ENCODE results near the gene EPHB2.

- TF ChIP-seq RAD21 (conservative IDR thresholded peaks at IDR 0.05), result no peak
- TF ChIP-seq MXI1 (conservative IDR thresholded peaks at IDR 0.05; ENCODE audit: poor library complexity, severe bottlenecking), result no peak
- TF ChIP-seq, protein P1, sequence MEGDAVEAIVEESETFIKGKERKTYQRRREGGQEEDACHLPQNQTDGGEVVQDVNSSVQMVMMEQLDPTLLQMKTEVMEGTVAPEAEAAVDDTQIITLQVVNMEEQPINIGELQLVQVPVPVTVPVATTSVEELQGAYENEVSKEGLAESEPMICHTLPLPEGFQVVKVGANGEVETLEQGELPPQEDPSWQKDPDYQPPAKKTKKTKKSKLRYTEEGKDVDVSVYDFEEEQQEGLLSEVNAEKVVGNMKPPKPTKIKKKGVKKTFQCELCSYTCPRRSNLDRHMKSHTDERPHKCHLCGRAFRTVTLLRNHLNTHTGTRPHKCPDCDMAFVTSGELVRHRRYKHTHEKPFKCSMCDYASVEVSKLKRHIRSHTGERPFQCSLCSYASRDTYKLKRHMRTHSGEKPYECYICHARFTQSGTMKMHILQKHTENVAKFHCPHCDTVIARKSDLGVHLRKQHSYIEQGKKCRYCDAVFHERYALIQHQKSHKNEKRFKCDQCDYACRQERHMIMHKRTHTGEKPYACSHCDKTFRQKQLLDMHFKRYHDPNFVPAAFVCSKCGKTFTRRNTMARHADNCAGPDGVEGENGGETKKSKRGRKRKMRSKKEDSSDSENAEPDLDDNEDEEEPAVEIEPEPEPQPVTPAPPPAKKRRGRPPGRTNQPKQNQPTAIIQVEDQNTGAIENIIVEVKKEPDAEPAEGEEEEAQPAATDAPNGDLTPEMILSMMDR (IDR thresholded peaks at IDR 0.05; ENCODE audit: poor library complexity, severe bottlenecking), result no peak
These were observed 42.9 kb downstream of the EPHB2 start for GRCh38 chr1:22753481-22753971.
